ENCODE data around the gene IQCF2. TPM values are rescaled to one million over a fixed set of nuclear protein-coding genes. Genes with fewer than 3 reads are reported as not detected.
"Not testable (repeated sequence)": the region's sequence is repeated elsewhere in the genome, so short reads cannot be mapped to it uniquely, and the experiment has no call there.

The IQCF2 gene
- total RNA-seq, 1 donor from 2014 or later = not detected

- peaks cover 8% of the 10 kb centered on the region for H3K9me3 Mint-ChIP-seq (ENCODE audit: unreplicated experiment)
- H3K27ac Mint-ChIP-seq (ENCODE audit: unreplicated experiment) = no peak overlapping the region
- H3K36me3 Mint-ChIP-seq (ENCODE audit: low read depth, unreplicated experiment) = no peaks in the 10 kb centered on the region
- peaks cover 31% of the 10 kb centered on the region for H3K4me1 Mint-ChIP-seq (ENCODE audit: unreplicated experiment)
- DNase-seq (ENCODE audit: low spot score) = no peak
- no peak overlapping the region for H3K4me3 Mint-ChIP-seq (ENCODE audit: unreplicated experiment)
- TF ChIP-seq CTCF (IDR thresholded peaks at IDR 0.05; ENCODE audit: unreplicated experiment) = no peak
- H3K27me3 Mint-ChIP-seq (ENCODE audit: unreplicated experiment) = peaks cover 4% of the 10 kb centered on the region
Measured at GRCh38 chr3:51896607-51897305, 35.3 kb downstream of the IQCF2 start.

DNA sequence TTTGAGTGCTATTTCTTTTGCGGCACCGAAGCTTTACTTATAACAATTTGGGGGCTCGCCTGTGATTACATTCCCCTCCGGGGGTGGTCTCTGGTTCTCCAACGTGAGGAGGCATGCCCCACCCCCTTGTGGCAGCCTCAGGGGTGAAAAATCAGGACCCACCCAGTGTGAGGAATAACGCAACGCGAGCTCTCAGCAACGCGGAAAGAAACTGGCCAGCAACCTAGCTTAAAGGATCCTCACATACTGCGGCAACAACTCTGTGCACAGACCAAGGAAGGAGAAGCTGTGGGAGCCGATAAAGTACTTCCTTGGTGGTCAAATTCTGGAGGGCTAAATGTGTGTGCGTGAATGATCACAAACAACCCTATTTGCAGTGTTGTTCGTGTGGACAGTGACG lies 36.0 kb downstream of the IQCF2 start:
- Mint-ChIP-seq H3K27me3 (ENCODE audit: unreplicated experiment) (peaks cover 4% of the 10 kb centered on the region), H3K4me1 (ENCODE audit: unreplicated experiment) (peaks cover 31% of the 10 kb centered on the region), H3K27ac (ENCODE audit: unreplicated experiment) (peak overlapping the region; percentile 95), H3K36me3 (ENCODE audit: low read depth, unreplicated experiment) (no peaks in the 10 kb centered on the region), H3K4me3 (ENCODE audit: unreplicated experiment) (no peak overlapping the region), H3K9me3 (ENCODE audit: unreplicated experiment) (peaks cover 8% of the 10 kb centered on the region)
- no peak for DNase-seq (ENCODE audit: low spot score)
- TF ChIP-seq CTCF (IDR thresholded peaks at IDR 0.05; ENCODE audit: unreplicated experiment) = no peak

- not testable (repeated sequence) for H3K9me3 Mint-ChIP-seq (ENCODE audit: unreplicated experiment); H3K4me3 Mint-ChIP-seq (ENCODE audit: unreplicated experiment); H3K27me3 Mint-ChIP-seq (ENCODE audit: unreplicated experiment); H3K27ac Mint-ChIP-seq (ENCODE audit: unreplicated experiment); H3K36me3 Mint-ChIP-seq (ENCODE audit: low read depth, unreplicated experiment); DNase-seq (ENCODE audit: low spot score)
- H3K4me1 Mint-ChIP-seq (ENCODE audit: unreplicated experiment) = peaks cover 31% of the 10 kb centered on the region
Measured at GRCh38 chr3:51900043-51900442, 38.6 kb downstream of the IQCF2 start.

DNA sequence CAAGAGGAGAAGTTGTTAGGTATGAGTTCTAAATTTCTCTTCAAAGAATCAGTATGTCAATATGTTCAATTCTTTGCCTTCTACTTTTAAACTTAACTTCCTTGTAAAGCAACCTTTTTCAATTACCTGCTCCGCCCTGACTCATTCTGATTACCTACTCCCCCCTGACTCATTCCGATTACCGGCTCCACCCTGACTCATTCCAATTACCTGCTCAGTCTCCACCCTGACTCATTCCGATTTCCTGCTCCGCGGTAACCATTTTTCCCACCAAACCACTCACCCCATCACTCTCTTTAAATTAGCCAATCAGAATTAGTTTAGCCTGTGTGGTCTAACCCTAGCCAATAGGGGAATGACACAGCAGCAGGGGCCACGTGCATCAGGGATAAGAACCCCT lies 40.9 kb downstream of the IQCF2 start:
- not testable (repeated sequence) for H3K4me3 Mint-ChIP-seq (ENCODE audit: unreplicated experiment); H3K27ac Mint-ChIP-seq (ENCODE audit: unreplicated experiment); H3K9me3 Mint-ChIP-seq (ENCODE audit: unreplicated experiment); H3K27me3 Mint-ChIP-seq (ENCODE audit: unreplicated experiment); H3K36me3 Mint-ChIP-seq (ENCODE audit: low read depth, unreplicated experiment); DNase-seq (ENCODE audit: low spot score)
- peaks cover 23% of the 10 kb centered on the region for H3K4me1 Mint-ChIP-seq (ENCODE audit: unreplicated experiment)

GRCh38 chr3:51904034-51904823 lies 42.8 kb downstream of the IQCF2 start:
- H3K27ac Mint-ChIP-seq (ENCODE audit: unreplicated experiment) = no peak overlapping the region
- DNase-seq (ENCODE audit: low spot score) = no peak
- no peaks in the 10 kb centered on the region for H3K9me3 Mint-ChIP-seq (ENCODE audit: unreplicated experiment)
- H3K36me3 Mint-ChIP-seq (ENCODE audit: low read depth, unreplicated experiment) = peaks cover 10% of the 10 kb centered on the region
- peaks cover 7% of the 10 kb centered on the region for H3K4me1 Mint-ChIP-seq (ENCODE audit: unreplicated experiment)
- TF ChIP-seq CTCF (IDR thresholded peaks at IDR 0.05; ENCODE audit: unreplicated experiment) = no peak
- H3K4me3 Mint-ChIP-seq (ENCODE audit: unreplicated experiment) = no peak overlapping the region
- peaks cover 5% of the 10 kb centered on the region for H3K27me3 Mint-ChIP-seq (ENCODE audit: unreplicated experiment)

DNA sequence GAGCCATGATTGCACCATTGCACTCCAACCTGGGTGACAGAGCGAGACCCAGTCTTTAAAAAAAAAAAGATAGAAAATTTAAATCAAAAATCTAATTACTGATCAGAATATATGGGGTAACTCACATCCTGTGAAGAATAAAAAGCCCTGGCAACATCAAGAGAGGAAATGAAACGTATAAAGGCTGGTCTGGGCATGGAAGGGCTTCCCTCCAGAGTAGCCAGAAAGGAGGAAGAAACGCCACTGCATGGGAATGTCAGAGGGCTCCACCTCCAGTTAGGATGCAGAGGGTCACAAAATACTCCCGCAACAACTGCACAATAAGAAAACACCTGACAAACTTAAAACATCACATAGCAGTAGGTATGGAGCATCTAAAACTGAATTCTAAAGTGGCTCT lies 46.6 kb downstream of the IQCF2 start:
- TF ChIP-seq CTCF (IDR thresholded peaks at IDR 0.05; ENCODE audit: unreplicated experiment) = no peak
- DNase-seq (ENCODE audit: low spot score) = no peak
- Mint-ChIP-seq H3K4me3 (ENCODE audit: unreplicated experiment) (no peak overlapping the region), H3K27me3 (ENCODE audit: unreplicated experiment) (peaks cover 5% of the 10 kb centered on the region), H3K9me3 (ENCODE audit: unreplicated experiment) (no peaks in the 10 kb centered on the region), H3K4me1 (ENCODE audit: unreplicated experiment) (no peaks in the 10 kb centered on the region), H3K36me3 (ENCODE audit: low read depth, unreplicated experiment) (peaks cover 10% of the 10 kb centered on the region), H3K27ac (ENCODE audit: unreplicated experiment) (no peak overlapping the region)

Data from endothelial cell (in vitro differentiated cells).